Activated T-helper 17 cell treated with anti-CD3 and anti-CD28 coated beads, Interleukin-2, amount 50 U/mL, for 72 hours (primary cell): Measurements from ENCODE around the gene TSPAN14. TPM values are rescaled to one million over a fixed set of nuclear protein-coding genes. Genes with fewer than 3 reads are reported as not detected.

ENCODE experiments used
- ATAC-seq: fragments of 150-1000 bp; cut with Tn5 transposase; replicated peaks from 2 replicates; pipeline ENCODE4 v1.10.0; 2021; ENCODE audit warnings: mild to moderate bottlenecking, moderate library complexity
- H3K27ac Mint-ChIP-seq: one replicate; pipeline ENCODE4 v1.8.0; 2022; ENCODE audit warnings: mixed read lengths
- H3K27me3 Mint-ChIP-seq: one replicate; pipeline ENCODE4 v1.8.0; 2022; ENCODE audit warnings: mixed read lengths
- H3K36me3 Mint-ChIP-seq: one replicate; pipeline ENCODE4 v1.8.0; 2022; ENCODE audit warnings: low read depth, mild to moderate bottlenecking, mixed read lengths
- H3K4me1 Mint-ChIP-seq: one replicate; pipeline ENCODE4 v1.8.0; 2022; ENCODE audit warnings: mixed read lengths
- H3K4me3 Mint-ChIP-seq: one replicate; pipeline ENCODE4 v1.8.0; 2022; ENCODE audit warnings: mild to moderate bottlenecking, mixed read lengths
- H3K9me3 Mint-ChIP-seq: one replicate; pipeline ENCODE4 v1.8.0; 2022; ENCODE audit warnings: mixed read lengths
- total RNA-seq, 2 donors: library from RNA; stranded (reverse); gene quantifications; one replicate each; pipeline ENCODE4 v1.2.3, GENCODE V29; 2022

The TSPAN14 gene
- total RNA-seq, 2 donors from 2014 or later: 61.9 to 64.5 TPM

DNA sequence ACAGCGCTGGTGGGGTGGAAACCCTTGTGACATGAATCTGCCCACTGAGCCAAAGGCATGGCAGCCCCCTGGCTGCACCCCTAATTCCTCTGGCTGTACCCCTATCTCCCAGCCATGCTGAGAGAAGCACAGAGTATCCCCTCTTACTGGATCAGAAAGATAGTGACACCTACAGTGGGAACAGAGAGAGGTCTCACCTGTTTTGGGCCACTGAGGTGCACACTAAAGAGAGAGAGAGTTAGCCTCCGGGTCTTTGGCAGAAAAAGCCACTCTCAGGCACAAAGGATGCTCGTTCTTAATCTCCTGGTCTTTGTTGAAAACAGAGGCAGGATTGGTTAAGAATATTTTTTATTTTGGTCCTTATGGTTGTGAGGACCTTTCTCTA is 11.3 kb downstream of the TSPAN14 start:
- Mint-ChIP-seq H3K9me3 (no peaks in the 10 kb centered on the region), H3K4me3 (peak overlapping the region; percentile 91), H3K27ac (peak overlapping the region; percentile 99), H3K27me3 (no peaks in the 10 kb centered on the region), H3K4me1 (peaks cover 65% of the 10 kb centered on the region), H3K36me3 (peaks cover 64% of the 10 kb centered on the region)
- no peak for ATAC-seq

GRCh38 chr10:80465839-80466590 is 11.9 kb downstream of the TSPAN14 start:
- no peaks in the 10 kb centered on the region for H3K27me3 Mint-ChIP-seq
- H3K4me3 Mint-ChIP-seq: peak overlapping the region; percentile 91
- ATAC-seq: peak; percentile 69
- no peaks in the 10 kb centered on the region for H3K9me3 Mint-ChIP-seq
- H3K4me1 Mint-ChIP-seq: peaks cover 64% of the 10 kb centered on the region
- peak overlapping the region; percentile 99 for H3K27ac Mint-ChIP-seq
- H3K36me3 Mint-ChIP-seq: peaks cover 68% of the 10 kb centered on the region

- H3K4me3 Mint-ChIP-seq: peak overlapping the region; percentile 91
- H3K27ac Mint-ChIP-seq: peak overlapping the region; percentile 99
- no peak for ATAC-seq
- H3K9me3 Mint-ChIP-seq: no peaks in the 10 kb centered on the region
- H3K4me1 Mint-ChIP-seq: peaks cover 63% of the 10 kb centered on the region
- H3K36me3 Mint-ChIP-seq: peaks cover 70% of the 10 kb centered on the region
- H3K27me3 Mint-ChIP-seq: no peaks in the 10 kb centered on the region
Observed at GRCh38 chr10:80466724-80467326, 12.7 kb downstream of the TSPAN14 start.

GRCh38 chr10:80468002-80468401 is 13.9 kb downstream of the TSPAN14 start:
- Mint-ChIP-seq H3K4me1 (peaks cover 66% of the 10 kb centered on the region), H3K4me3 (peak overlapping the region; percentile 91), H3K27ac (peak overlapping the region; percentile 99), H3K36me3 (peaks cover 82% of the 10 kb centered on the region), H3K9me3 (no peaks in the 10 kb centered on the region), H3K27me3 (no peaks in the 10 kb centered on the region)
- no peak for ATAC-seq

GRCh38 chr10:80468806-80469421 is 14.8 kb downstream of the TSPAN14 start:
- Mint-ChIP-seq H3K36me3 (peaks cover 82% of the 10 kb centered on the region), H3K4me3 (peak overlapping the region; percentile 91), H3K4me1 (peaks cover 59% of the 10 kb centered on the region), H3K27ac (peak overlapping the region; percentile 99), H3K9me3 (no peaks in the 10 kb centered on the region), H3K27me3 (no peaks in the 10 kb centered on the region)
- ATAC-seq: no peak

GRCh38 chr10:80470266-80470665 is 16.2 kb downstream of the TSPAN14 start:
- peaks cover 58% of the 10 kb centered on the region for H3K4me1 Mint-ChIP-seq
- H3K9me3 Mint-ChIP-seq: no peaks in the 10 kb centered on the region
- H3K4me3 Mint-ChIP-seq: peak overlapping the region; percentile 91
- H3K27ac Mint-ChIP-seq: peak overlapping the region; percentile 99
- no peak for ATAC-seq
- no peaks in the 10 kb centered on the region for H3K27me3 Mint-ChIP-seq
- H3K36me3 Mint-ChIP-seq: peaks cover 87% of the 10 kb centered on the region

DNA sequence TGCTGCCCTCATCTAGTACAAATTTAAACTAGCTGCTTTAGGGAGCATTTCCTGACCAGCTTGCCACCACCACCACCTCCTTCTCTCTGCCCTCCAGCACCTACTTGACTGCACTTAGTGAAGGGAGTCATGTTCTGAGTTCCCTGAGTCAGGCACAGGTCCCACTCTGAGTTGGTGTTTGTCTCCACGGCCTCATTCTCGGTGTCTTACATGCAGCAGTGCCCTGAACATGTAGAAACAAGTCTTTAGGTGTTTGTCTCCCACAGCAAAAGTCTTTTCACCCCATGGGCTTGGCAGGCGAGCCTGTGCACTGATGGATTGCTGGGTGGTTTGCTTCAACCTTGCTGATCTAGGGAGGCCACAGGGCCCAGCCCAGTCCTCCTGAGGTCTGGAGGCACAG is 16.9 kb downstream of the TSPAN14 start:
- Mint-ChIP-seq H3K36me3 (peaks cover 81% of the 10 kb centered on the region), H3K27me3 (no peaks in the 10 kb centered on the region), H3K4me1 (peaks cover 52% of the 10 kb centered on the region), H3K9me3 (no peaks in the 10 kb centered on the region), H3K4me3 (peak overlapping the region; percentile 91), H3K27ac (peak overlapping the region; percentile 99)
- peak; percentile 63 for ATAC-seq

- Mint-ChIP-seq H3K27me3 (no peaks in the 10 kb centered on the region), H3K9me3 (no peaks in the 10 kb centered on the region), H3K36me3 (peaks cover 81% of the 10 kb centered on the region), H3K27ac (peak overlapping the region; percentile 99), H3K4me1 (peaks cover 46% of the 10 kb centered on the region), H3K4me3 (peak overlapping the region; percentile 91)
- ATAC-seq: peak; percentile 63
Observed at GRCh38 chr10:80471715-80472233, 17.7 kb downstream of the TSPAN14 start.

GRCh38 chr10:80472234-80473095 is 18.4 kb downstream of the TSPAN14 start:
- Mint-ChIP-seq H3K36me3 (peaks cover 84% of the 10 kb centered on the region), H3K27ac (peak overlapping the region; percentile 99), H3K9me3 (no peaks in the 10 kb centered on the region), H3K4me3 (peak overlapping the region; percentile 91), H3K4me1 (peaks cover 47% of the 10 kb centered on the region), H3K27me3 (no peaks in the 10 kb centered on the region)
- peak; percentile 78 for ATAC-seq

DNA sequence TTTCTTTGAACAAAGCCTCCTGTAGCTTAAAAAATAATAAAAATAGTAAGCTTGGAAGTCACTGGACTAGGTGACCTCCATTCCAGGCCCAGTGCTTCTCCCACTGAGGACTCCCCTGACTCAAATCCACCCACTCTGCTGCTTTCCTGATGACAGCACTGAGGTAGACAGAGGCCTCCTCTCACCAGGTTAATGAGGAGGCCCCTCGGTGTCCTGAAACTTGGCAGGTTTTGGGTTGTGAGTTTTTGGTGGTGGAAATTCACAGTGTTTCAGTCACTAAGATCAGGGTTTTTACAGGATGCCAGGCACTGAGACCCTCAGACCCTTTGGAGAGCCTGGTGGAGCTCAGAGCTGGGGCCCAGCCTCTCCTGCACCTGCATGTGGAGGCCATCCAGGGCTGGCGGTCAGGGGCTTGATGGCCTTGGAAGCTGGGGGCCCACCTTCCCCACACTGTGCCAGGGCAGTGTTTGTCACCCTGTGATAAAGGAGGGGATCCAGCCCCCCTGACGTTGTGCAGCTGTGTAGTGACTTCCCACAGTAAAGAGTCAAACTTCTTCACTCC is 19.1 kb downstream of the TSPAN14 start:
- peak overlapping the region; percentile 91 for H3K4me3 Mint-ChIP-seq
- peaks cover 5% of the 10 kb centered on the region for H3K9me3 Mint-ChIP-seq

DNA sequence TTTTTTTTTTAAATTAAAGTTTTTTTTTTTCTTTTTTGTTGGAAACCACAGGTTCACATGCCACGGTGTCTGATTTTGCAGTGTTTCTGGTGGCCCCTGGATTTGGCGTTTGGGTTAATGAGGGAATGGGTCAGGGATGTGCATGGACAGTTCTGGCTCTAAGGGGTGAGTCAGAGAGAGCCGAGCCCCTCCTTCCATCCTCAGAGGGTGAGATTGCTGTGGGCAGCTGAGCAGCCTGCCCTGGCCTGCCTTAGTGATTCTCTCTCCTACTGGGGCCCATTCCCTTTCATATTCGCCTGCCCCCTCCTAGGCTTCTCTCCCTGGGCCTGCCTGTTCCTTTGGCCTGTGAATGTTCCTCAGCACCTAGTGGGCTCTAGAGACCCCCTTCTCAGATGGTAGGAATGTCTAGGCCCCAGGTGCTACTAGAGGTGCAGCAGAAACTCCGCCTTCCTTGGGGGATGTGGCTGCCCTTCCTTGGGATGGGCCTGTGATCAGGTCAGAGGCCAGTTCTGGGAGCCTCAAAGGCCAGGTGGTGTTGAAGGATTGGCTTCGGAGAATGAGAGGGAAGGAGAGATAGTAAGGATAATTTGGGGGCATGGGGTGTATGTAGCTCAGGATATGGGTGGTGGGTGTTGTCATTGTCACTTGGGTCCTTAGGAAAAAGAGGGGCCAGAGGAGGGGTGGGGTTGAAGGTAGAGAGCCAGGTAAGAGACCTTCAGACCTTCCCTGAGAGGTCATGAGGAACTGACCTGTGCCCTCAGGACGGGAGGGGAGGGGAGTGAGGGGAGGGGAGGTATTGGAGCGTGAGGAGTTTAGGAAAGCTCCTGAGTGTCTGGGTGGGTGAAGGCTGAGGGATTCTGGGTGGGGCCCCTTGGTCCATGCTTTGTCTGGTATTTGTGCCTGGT is 19.8 kb downstream of the TSPAN14 start:
- H3K4me1 Mint-ChIP-seq: peaks cover 57% of the 10 kb centered on the region
- peaks cover 83% of the 10 kb centered on the region for H3K36me3 Mint-ChIP-seq
- no peaks in the 10 kb centered on the region for H3K27me3 Mint-ChIP-seq
- peak overlapping the region; percentile 99 for H3K27ac Mint-ChIP-seq
- no peak for ATAC-seq
- peaks cover 5% of the 10 kb centered on the region for H3K9me3 Mint-ChIP-seq
- H3K4me3 Mint-ChIP-seq: peak overlapping the region; percentile 91

More for the DNA sequence above, 19.1 kb downstream of the TSPAN14 start:
- Mint-ChIP-seq H3K27ac (peak overlapping the region; percentile 99), H3K36me3 (peaks cover 84% of the 10 kb centered on the region), H3K27me3 (no peaks in the 10 kb centered on the region), H3K4me1 (peaks cover 55% of the 10 kb centered on the region)
- ATAC-seq: peak; percentile 26

DNA sequence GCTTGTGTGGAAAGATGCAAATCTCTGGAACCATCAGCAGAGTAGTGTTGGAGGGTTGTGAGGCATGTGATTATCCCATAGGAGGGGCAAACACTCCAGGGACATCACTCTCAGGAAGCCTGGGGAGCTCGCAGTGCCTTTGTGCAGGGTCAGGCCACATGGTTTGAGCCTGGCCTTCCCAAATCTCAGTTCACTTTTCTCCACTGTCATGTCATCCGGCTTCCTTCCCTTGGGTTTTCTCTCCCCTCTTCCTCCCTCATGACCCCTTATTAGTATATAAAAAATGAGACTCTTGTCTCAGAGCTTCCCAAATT is 20.4 kb downstream of the TSPAN14 start:
- H3K27me3 Mint-ChIP-seq: no peaks in the 10 kb centered on the region
- H3K4me1 Mint-ChIP-seq: peaks cover 54% of the 10 kb centered on the region
- H3K4me3 Mint-ChIP-seq: peak overlapping the region; percentile 91

DNA sequence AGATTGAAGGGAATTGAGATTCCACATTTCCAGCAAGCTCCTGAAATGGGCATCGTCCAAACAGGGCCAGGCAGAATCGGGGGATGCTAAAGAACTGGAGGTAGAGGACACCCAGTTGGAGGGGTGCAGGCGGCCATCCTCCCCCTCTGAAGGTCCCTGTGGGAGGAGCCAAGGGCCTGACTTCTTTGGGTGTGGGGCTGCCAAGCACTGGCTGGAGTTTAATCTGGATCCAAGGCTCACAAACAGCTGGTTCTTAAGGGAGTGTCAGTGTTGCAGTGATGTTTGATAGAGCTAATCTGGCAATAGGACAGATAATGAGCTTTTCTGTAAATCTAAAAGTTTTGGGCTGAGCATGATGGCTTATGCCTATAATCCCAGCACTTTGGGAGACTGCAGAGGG is 20.8 kb downstream of the TSPAN14 start:
- ATAC-seq: no peak
- Mint-ChIP-seq H3K27ac (peak overlapping the region; percentile 99), H3K4me1 (peaks cover 52% of the 10 kb centered on the region), H3K9me3 (peaks cover 5% of the 10 kb centered on the region), H3K27me3 (no peaks in the 10 kb centered on the region), H3K4me3 (peak overlapping the region; percentile 91), H3K36me3 (peaks cover 74% of the 10 kb centered on the region)

More for the DNA sequence above, 20.4 kb downstream of the TSPAN14 start:
- ATAC-seq: no peak
- H3K27ac Mint-ChIP-seq: peak overlapping the region; percentile 99
- H3K36me3 Mint-ChIP-seq: peaks cover 77% of the 10 kb centered on the region
- H3K9me3 Mint-ChIP-seq: peaks cover 5% of the 10 kb centered on the region
